CD4-positive, alpha-beta T cell (primary cell): ENCODE results near the gene FARP1. TPM values are rescaled to one million over a fixed set of nuclear protein-coding genes. Genes with fewer than 3 reads are reported as not detected.
"Not testable (repeated sequence)": the region's sequence is repeated elsewhere in the genome, so short reads cannot be mapped to it uniquely, and the experiment has no call there.

Experiments
- ATAC-seq: fragments of 200-7000 bp; cut with Tn5 transposase; one replicate; pipeline ENCODE4 v1.10.0; 2022; ENCODE audit warnings: mild to moderate bottlenecking; ENCODE audit not compliant: poor library complexity
- CTCF ChIA-PET: fragments of 350-600 bp; sonication (Branson Sonifier 250); formaldehyde crosslinking; loops from one replicate; lab custom pipeline; 2021; ENCODE audit warnings: antibody characterized with exemption, inconsistent platforms; lab: Charles Lee
- POLR2A ChIA-PET: fragments of 350-600 bp; sonication (Branson Sonifier 250); formaldehyde crosslinking; loops from one replicate; lab custom pipeline; 2021; ENCODE audit warnings: antibody characterized with exemption, inconsistent platforms; lab: Charles Lee
- DNase-seq, 14 experiments: peaks; one replicate each; pipeline ENCODE4 v3.0.0-alpha.2; 2013 to 2020; ENCODE audit warnings: mixed read lengths in 2 of 14
- H3K27ac ChIP-seq, 2 donors: one replicate each; pipeline versions ENCODE4 v1.5.1 to v1.7.0; 2013; ENCODE audit warnings: low read length in 2 of 2, low read depth in 1 of 2, mild to moderate bottlenecking in 1 of 2
- H3K27me3 ChIP-seq, 2 experiments: 1 replicate in 1 of 2; 2 replicates in 1 of 2; pipeline versions ENCODE4 v1.6.1 to v1.7.0; 2013; ENCODE audit warnings: low read length in 2 of 2, control low read depth in 1 of 2, mild to moderate bottlenecking in 1 of 2, moderate library complexity in 1 of 2; ENCODE audit not compliant: insufficient read depth in 2 of 2, control insufficient read depth in 1 of 2
- H3K36me3 ChIP-seq: one replicate; pipeline ENCODE4 v1.6.1; 2013; ENCODE audit warnings: low read length, control low read depth; ENCODE audit not compliant: insufficient read depth
- H3K4me1 ChIP-seq: one replicate; pipeline ENCODE4 v1.6.1; 2013; ENCODE audit warnings: low read length, control low read depth; ENCODE audit not compliant: insufficient read depth
- H3K4me3 ChIP-seq: one replicate; pipeline ENCODE4 v1.5.1; 2013; ENCODE audit warnings: mild to moderate bottlenecking, low read length, moderate library complexity
- H3K9me3 ChIP-seq, 2 experiments: 1 replicate in 1 of 2; 2 replicates in 1 of 2; pipeline versions ENCODE4 v1.6.1 to v1.7.0; 2013; ENCODE audit warnings: low read length in 2 of 2, mild to moderate bottlenecking in 2 of 2, control low read depth in 1 of 2, moderate library complexity in 1 of 2; ENCODE audit not compliant: control insufficient read depth in 1 of 2, insufficient read depth in 1 of 2
- H3K27ac Mint-ChIP-seq: one replicate; pipeline ENCODE4 v1.8.0; 2020; ENCODE audit warnings: mixed read lengths
- H3K27me3 Mint-ChIP-seq: one replicate; pipeline ENCODE4 v1.8.0; 2021; ENCODE audit warnings: mixed read lengths
- H3K36me3 Mint-ChIP-seq: one replicate; pipeline ENCODE4 v1.8.0; 2021; ENCODE audit warnings: low read depth, mixed read lengths
- H3K4me1 Mint-ChIP-seq: one replicate; pipeline ENCODE4 v1.8.0; 2021; ENCODE audit warnings: low read depth, mixed read lengths
- H3K4me3 Mint-ChIP-seq: one replicate; pipeline ENCODE4 v1.8.0; 2020; ENCODE audit warnings: mild to moderate bottlenecking, mixed read lengths
- H3K9me3 Mint-ChIP-seq: one replicate; pipeline ENCODE4 v1.8.0; 2020; ENCODE audit warnings: mixed read lengths
- CTCF ChIP-seq: fragments of 200-600 bp; IDR thresholded peaks from one replicate; pipeline ENCODE4 v1.8.0; 2022; ENCODE audit warnings: antibody characterized with exemption, mild to moderate bottlenecking
- intact Hi-C, 2 experiments: fragments of 100-400 bp; cut with DNase I in 1 of 2; cut with micrococcal nuclease in 1 of 2; formaldehyde crosslinking; loops; one replicate each; pipeline versions ENCODE4 v1.15.1 to v1.9.0; 2023 to 2025; cut with DNase I, micrococcal nuclease
- total RNA-seq, 174 experiments: library from RNA in 2 of 174; stranded (reverse) in 2 of 174; gene quantifications; one replicate each; pipeline ENCODE4 v1.2.3 and lab custom pipeline; 2021 to 2026

FARP1 gene
- total RNA-seq, 2 experiments from 2014 or later, result 0.30 TPM; not detected in 1

DNA sequence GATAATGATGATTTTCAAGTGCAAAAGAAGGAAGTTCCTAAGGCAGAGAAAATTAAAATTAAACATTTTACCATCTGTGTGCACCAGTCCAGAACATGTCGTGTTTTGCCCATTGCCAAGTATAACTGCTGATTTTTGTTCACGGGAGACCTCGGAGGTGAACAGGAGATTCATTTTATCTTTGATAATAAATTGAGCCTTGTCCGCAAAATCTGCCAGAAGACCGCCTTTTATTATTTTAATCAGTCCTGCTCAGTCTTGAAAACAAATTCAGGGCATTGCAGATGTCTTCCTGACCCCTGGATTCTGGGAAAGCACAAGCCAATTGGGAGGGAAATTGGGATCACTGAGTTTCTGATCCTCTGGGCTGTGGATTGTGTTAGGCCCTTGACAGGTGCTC is 268.1 kb downstream of the FARP1 start:
- no peaks in the 10 kb centered on the region for H3K9me3 Mint-ChIP-seq
- no peak for ATAC-seq
- no peaks in the 10 kb centered on the region for H3K36me3 ChIP-seq
- no peak overlapping the region for H3K4me3 Mint-ChIP-seq
- TF ChIP-seq CTCF, result no peak
- H3K27me3 Mint-ChIP-seq, result peaks cover 11% of the 10 kb centered on the region
- POLR2A ChIA-PET, result no interaction called here
- H3K36me3 Mint-ChIP-seq, result no peaks in the 10 kb centered on the region
- DNase-seq, result no peak
- H3K27ac ChIP-seq, result no peak overlapping the region
- no peak overlapping the region for H3K4me3 ChIP-seq
- peaks cover 2% of the 10 kb centered on the region for H3K4me1 ChIP-seq
- no peaks in the 10 kb centered on the region for H3K27me3 ChIP-seq
- no peaks in the 10 kb centered on the region for H3K9me3 ChIP-seq
- H3K4me1 Mint-ChIP-seq, result peaks cover 11% of the 10 kb centered on the region
- no peak overlapping the region for H3K27ac Mint-ChIP-seq
- intact Hi-C loops, result no loop called here
- CTCF ChIA-PET, result no interaction called here

DNA sequence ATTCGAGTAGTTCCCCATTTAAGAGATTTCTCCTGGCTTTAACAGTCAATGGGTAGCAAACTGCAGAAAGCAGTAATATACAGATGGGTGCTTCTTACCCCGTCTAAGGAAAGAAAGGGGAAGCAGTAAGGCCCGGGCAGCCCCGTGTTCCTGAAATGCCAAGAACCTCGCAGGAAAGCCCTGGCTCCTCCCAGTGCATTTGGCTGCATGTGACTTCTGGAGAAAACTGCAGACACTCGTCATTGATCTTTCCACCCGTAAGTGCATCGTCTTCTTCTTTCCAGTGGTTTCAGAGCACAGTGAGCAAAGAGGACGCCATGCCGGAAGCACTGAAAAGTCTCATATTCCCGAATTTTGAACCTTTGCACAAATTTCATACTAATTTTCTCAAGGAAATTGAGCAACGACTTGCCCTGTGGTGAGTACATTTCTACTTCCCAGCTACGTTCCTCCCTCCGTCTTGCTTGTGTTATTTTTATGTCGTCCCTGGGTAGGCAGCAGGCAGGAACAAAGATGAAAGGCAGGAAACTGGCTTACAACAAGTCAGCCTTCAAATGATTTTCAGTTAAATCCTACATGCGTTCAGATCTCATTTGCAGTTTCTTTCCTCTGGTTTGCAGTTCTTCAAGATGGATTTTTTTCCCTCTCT is 268.8 kb downstream of the FARP1 start:
- no peaks in the 10 kb centered on the region for H3K27me3 ChIP-seq
- ChIA-PET CTCF (no interaction called here), POLR2A (no interaction called here)
- no peak for TF ChIP-seq CTCF
- peaks cover 2% of the 10 kb centered on the region for H3K4me1 ChIP-seq
- Mint-ChIP-seq H3K4me3 (peak overlapping the region; percentile 73), H3K27me3 (peaks cover 11% of the 10 kb centered on the region), H3K9me3 (peaks cover under 1% of the 10 kb centered on the region), H3K27ac (no peak overlapping the region), H3K4me1 (peaks cover 11% of the 10 kb centered on the region), H3K36me3 (no peaks in the 10 kb centered on the region)
- peak overlapping the region; percentile 37 for H3K4me3 ChIP-seq
- peaks cover 0 to 3% of the 10 kb centered on the region in 2 experiments for H3K9me3 ChIP-seq
- H3K36me3 ChIP-seq, result no peaks in the 10 kb centered on the region
- intact Hi-C loops, result no loop called here
- ATAC-seq (no peak), DNase-seq (peak in 3 of 14 experiments; percentile 7 to 22 (median 20))
- H3K27ac ChIP-seq, result no peak overlapping the region

DNA sequence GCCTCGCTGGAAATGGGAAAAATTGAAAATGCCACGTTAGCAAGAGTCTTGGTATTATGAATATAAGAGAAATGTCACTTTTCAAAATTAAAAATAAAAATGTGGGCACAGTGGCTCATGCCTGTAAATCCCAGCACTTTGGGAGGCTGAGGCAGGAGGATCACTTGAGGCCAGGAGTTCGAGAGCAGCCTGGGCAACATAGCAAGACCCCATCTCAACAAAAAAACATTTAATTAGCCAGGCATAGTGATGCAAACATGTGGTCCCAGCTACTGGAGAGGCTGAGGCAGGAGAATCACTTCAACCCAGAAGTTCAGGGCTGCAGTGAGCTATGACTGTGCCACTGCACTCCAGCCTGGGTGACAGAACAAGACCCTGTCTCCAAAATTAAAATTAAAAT is 270.4 kb downstream of the FARP1 start:
- H3K27me3 ChIP-seq, H3K4me3 ChIP-seq, H3K27ac ChIP-seq, ATAC-seq, H3K9me3 ChIP-seq, POLR2A ChIA-PET, H3K36me3 Mint-ChIP-seq, H3K4me3 Mint-ChIP-seq, H3K36me3 ChIP-seq, H3K4me1 ChIP-seq, DNase-seq, CTCF ChIA-PET, intact Hi-C loops, H3K9me3 Mint-ChIP-seq, H3K27ac Mint-ChIP-seq: not testable (repeated sequence)
- peaks cover 11% of the 10 kb centered on the region for H3K4me1 Mint-ChIP-seq
- H3K27me3 Mint-ChIP-seq, result peaks cover 17% of the 10 kb centered on the region

GRCh38 chr13:98413796-98414195 is 270.9 kb downstream of the FARP1 start:
- no peak for DNase-seq
- H3K27ac Mint-ChIP-seq, result no peak overlapping the region
- no peak overlapping the region for H3K4me3 Mint-ChIP-seq
- no peak overlapping the region for H3K4me3 ChIP-seq
- TF ChIP-seq CTCF, result no peak
- no peaks in the 10 kb centered on the region for H3K36me3 Mint-ChIP-seq
- H3K27me3 Mint-ChIP-seq, result peaks cover 17% of the 10 kb centered on the region
- no peak for ATAC-seq
- no peaks in the 10 kb centered on the region for H3K27me3 ChIP-seq
- H3K4me1 ChIP-seq, result peaks cover 2% of the 10 kb centered on the region
- peaks cover 0 to 6% of the 10 kb centered on the region in 2 experiments for H3K9me3 ChIP-seq
- H3K27ac ChIP-seq, result no peak overlapping the region
- intact Hi-C loops, result no loop called here
- CTCF ChIA-PET, result no interaction called here
- peaks cover 11% of the 10 kb centered on the region for H3K4me1 Mint-ChIP-seq
- POLR2A ChIA-PET, result no interaction called here
- H3K36me3 ChIP-seq, result no peaks in the 10 kb centered on the region
- peaks cover 4% of the 10 kb centered on the region for H3K9me3 Mint-ChIP-seq
